H9 (cell line): ENCODE data around the gene CKAP2. TPM values are rescaled to one million over a fixed set of nuclear protein-coding genes. Genes with fewer than 3 reads are reported as not detected.
"Not testable (repeated sequence)": the region's sequence is repeated elsewhere in the genome, so short reads cannot be mapped to it uniquely, and the experiment has no call there.

Source experiments
- DNase-seq: peaks from one replicate; pipeline ENCODE4 v3.0.0-alpha.2; 2017
- H2AFZ ChIP-seq: one replicate; pipeline ENCODE4 v1.6.1; 2013; ENCODE audit warnings: mild to moderate bottlenecking, low read length, control low read depth, moderate library complexity
- H2AK5ac ChIP-seq: 2 replicates; pipeline ENCODE4 v1.6.1; 2013; ENCODE audit warnings: low read length, control low read depth, mixed read lengths; ENCODE audit not compliant: insufficient read length
- H2BK120ac ChIP-seq: one replicate; pipeline ENCODE4 v1.6.1; 2013; ENCODE audit warnings: low read depth, mild to moderate bottlenecking, low read length, control low read depth, inconsistent platforms; ENCODE audit not compliant: poor library complexity, severe bottlenecking
- H2BK12ac ChIP-seq: 2 replicates; pipeline ENCODE4 v1.6.1; 2013; ENCODE audit warnings: low read length, control low read depth, mixed read lengths, low read depth; ENCODE audit not compliant: insufficient read length
- H2BK15ac ChIP-seq: 2 replicates; pipeline ENCODE4 v1.6.1; 2013; ENCODE audit warnings: low read depth, low read length, control low read depth
- H2BK20ac ChIP-seq: one replicate; pipeline ENCODE4 v1.6.1; 2013; ENCODE audit warnings: low read depth, mild to moderate bottlenecking, low read length, control low read depth, inconsistent platforms; ENCODE audit not compliant: poor library complexity, severe bottlenecking
- H2BK5ac ChIP-seq: 2 replicates; pipeline ENCODE4 v1.6.1; 2013; ENCODE audit warnings: low read length, control low read depth, mixed read lengths; ENCODE audit not compliant: insufficient read length
- H3K14ac ChIP-seq: 2 replicates; pipeline ENCODE4 v1.6.1; 2013; ENCODE audit warnings: low read length, control low read depth; ENCODE audit not compliant: insufficient read depth
- H3K18ac ChIP-seq: 2 replicates; pipeline ENCODE4 v1.6.1; 2013; ENCODE audit warnings: low read depth, mild to moderate bottlenecking, mixed read lengths, low read length, control low read depth; ENCODE audit not compliant: insufficient read length
- H3K23ac ChIP-seq: 2 replicates; pipeline ENCODE4 v1.6.1; 2013; ENCODE audit warnings: low read length, control low read depth, mixed read lengths, low read depth; ENCODE audit not compliant: insufficient read length
- H3K23me2 ChIP-seq: 2 replicates; pipeline ENCODE4 v1.6.1; 2013; ENCODE audit warnings: low read depth, mild to moderate bottlenecking, mixed read lengths, low read length, control low read depth; ENCODE audit not compliant: insufficient read length, poor library complexity, severe bottlenecking
- H3K27ac ChIP-seq: 2 replicates; pipeline ENCODE4 v1.5.1; 2013; ENCODE audit warnings: low read length, control low read depth, mixed read lengths, low read depth; ENCODE audit not compliant: insufficient read length
- H3K27me3 ChIP-seq: 2 replicates; pipeline ENCODE4 v1.6.1; 2013; ENCODE audit warnings: low read length, control low read depth, inconsistent platforms; ENCODE audit not compliant: insufficient read depth
- H3K4ac ChIP-seq: 2 replicates; pipeline ENCODE4 v1.6.1; 2013; ENCODE audit warnings: low read depth, mild to moderate bottlenecking, control low read depth, inconsistent platforms, low read length, moderate library complexity
- H3K4me1 ChIP-seq: 2 replicates; pipeline ENCODE4 v1.6.1; 2013; ENCODE audit warnings: low read length, control low read depth, inconsistent platforms; ENCODE audit not compliant: insufficient read depth
- H3K4me2 ChIP-seq: 2 replicates; pipeline ENCODE4 v1.6.1; 2013; ENCODE audit warnings: low read length, control low read depth, mixed read lengths; ENCODE audit not compliant: insufficient read length, insufficient read depth
- H3K56ac ChIP-seq: 2 replicates; pipeline ENCODE4 v1.6.1; 2013; ENCODE audit warnings: low read depth, mild to moderate bottlenecking, mixed read lengths, low read length, control low read depth; ENCODE audit not compliant: insufficient read length
- H3K79me1 ChIP-seq: 2 replicates; pipeline ENCODE4 v1.6.1; 2013; ENCODE audit warnings: low read depth, mild to moderate bottlenecking, moderate library complexity, low read length, control low read depth, inconsistent platforms; ENCODE audit not compliant: insufficient read depth, poor library complexity, severe bottlenecking
- H3K79me2 ChIP-seq: 2 replicates; pipeline ENCODE4 v1.6.1; 2013; ENCODE audit warnings: low read length, control low read depth, inconsistent platforms; ENCODE audit not compliant: insufficient read depth
- H3K9ac ChIP-seq: 2 replicates; pipeline ENCODE4 v1.6.1; 2013; ENCODE audit warnings: low read length, control low read depth, mixed read lengths; ENCODE audit not compliant: insufficient read length; ENCODE audit errors: extremely low read depth
- H3K9me3 ChIP-seq: one replicate; pipeline ENCODE4 v1.6.1; 2013; ENCODE audit warnings: low read depth, low read length, inconsistent platforms; ENCODE audit not compliant: control insufficient read depth
- H3T11ph ChIP-seq: one replicate; pipeline ENCODE4 v1.6.1; 2013; ENCODE audit warnings: mild to moderate bottlenecking, low read length, control low read depth, inconsistent platforms
- H4K20me1 ChIP-seq: one replicate; pipeline ENCODE4 v1.6.1; 2013; ENCODE audit not compliant: control insufficient read depth, insufficient read length, insufficient read depth
- H4K5ac ChIP-seq: 2 replicates; pipeline ENCODE4 v1.6.1; 2013; ENCODE audit warnings: low read depth, mild to moderate bottlenecking, mixed read lengths, low read length, control low read depth; ENCODE audit not compliant: insufficient read length
- H4K8ac ChIP-seq: replicated peaks from 2 replicates; pipeline ENCODE4 v1.6.1; 2013; ENCODE audit warnings: low read length, control low read depth, mixed read lengths, low read depth; ENCODE audit not compliant: insufficient read length
- H4K91ac ChIP-seq: 2 replicates; pipeline ENCODE4 v1.6.1; 2013; ENCODE audit warnings: low read depth, mild to moderate bottlenecking, moderate library complexity, mixed read lengths, low read length, control low read depth; ENCODE audit not compliant: insufficient read length
- H3K27ac Mint-ChIP-seq, 3 experiments: 2 replicates in 2 of 3; 3 replicates in 1 of 3; pipeline ENCODE4 v1.8.0; 2020 to 2021; ENCODE audit warnings: mixed read lengths in 3 of 3, mild to moderate bottlenecking in 1 of 3, moderate library complexity in 1 of 3
- H3K27me3 Mint-ChIP-seq: 2 replicates; pipeline ENCODE4 v1.8.0; 2021; ENCODE audit warnings: low read depth, mild to moderate bottlenecking, moderate library complexity, mixed read lengths
- H3K36me3 Mint-ChIP-seq, 3 experiments: 2 replicates in 2 of 3; 3 replicates in 1 of 3; pipeline ENCODE4 v1.8.0; 2020 to 2021; ENCODE audit warnings: low read depth in 3 of 3, mixed read lengths in 3 of 3; ENCODE audit not compliant: insufficient read depth in 1 of 3
- H3K4me1 Mint-ChIP-seq, 2 experiments: 2 replicates each; pipeline ENCODE4 v1.8.0; 2020; ENCODE audit warnings: mixed read lengths in 2 of 2
- H3K4me3 Mint-ChIP-seq, 2 experiments: 2 replicates in 1 of 2; 3 replicates in 1 of 2; pipeline ENCODE4 v1.8.0; 2020 to 2021; ENCODE audit warnings: mild to moderate bottlenecking in 2 of 2, mixed read lengths in 2 of 2, moderate library complexity in 1 of 2
- H3K9me3 Mint-ChIP-seq, 2 experiments: 2 replicates in 1 of 2; 3 replicates in 1 of 2; pipeline ENCODE4 v1.8.0; 2020; ENCODE audit warnings: mild to moderate bottlenecking in 2 of 2, mixed read lengths in 2 of 2, moderate library complexity in 1 of 2
- WGBS: extraction: QIAGEN DNeasy Blood & Tissue Kit; methylation state at CpG from one replicate; pipeline ENCODE4 v1.1.7; 2013; ENCODE audit warnings: missing lambda C conversion rate, low lambda C conversion rate, mixed read lengths; ENCODE audit not compliant: insufficient read length; ENCODE audit errors: extremely low coverage; 5-methylcytosine and 5-hydroxymethylcytosine counted together
- total RNA-seq: library from RNA; stranded (reverse); gene quantifications from 2 replicates; pipeline ENCODE4 v1.2.1, GENCODE V29; 2021

CKAP2 gene
- total RNA-seq, 1 experiment from 2014 or later, result 72.4 TPM

GRCh38 chr13:52408071-52408658 is 47.1 kb upstream of the CKAP2 start:
- H3K9ac ChIP-seq, H2BK12ac ChIP-seq, H3K14ac ChIP-seq, H3K4me1 ChIP-seq, H2BK120ac ChIP-seq, H3K56ac ChIP-seq, H2AK5ac ChIP-seq, H3K79me2 ChIP-seq, H3K9me3 ChIP-seq, H3K23ac ChIP-seq, H4K91ac ChIP-seq, H4K20me1 ChIP-seq, H3K27ac ChIP-seq, H3K4me2 ChIP-seq, H3K79me1 ChIP-seq, H3K4me3 Mint-ChIP-seq, H4K5ac ChIP-seq, H2BK5ac ChIP-seq, H3K27me3 ChIP-seq, H3T11ph ChIP-seq, H3K18ac ChIP-seq, H2AFZ ChIP-seq, H3K9me3 Mint-ChIP-seq, H2BK15ac ChIP-seq, H2BK20ac ChIP-seq, H4K8ac ChIP-seq, H3K36me3 Mint-ChIP-seq, H3K23me2 ChIP-seq, H3K27ac Mint-ChIP-seq, H3K4me1 Mint-ChIP-seq, H3K4ac ChIP-seq: not testable (repeated sequence)
- H3K27me3 Mint-ChIP-seq, result peaks cover 40% of the 10 kb centered on the region
- no CpG with 5 or more reads among the region's 33 CpGs for WGBS
- peak; percentile 44 for DNase-seq
